PC-9 (cell line): ENCODE measurements around the gene ARHGAP8.

Experiments
- CTCF ChIP-seq: fragments of 200-600 bp; sonication (generic); conservative IDR thresholded peaks from 2 replicates; pipeline ENCODE4 v1.6.1; 2017; ENCODE audit warnings: mixed run types, antibody characterized with exemption, mild to moderate bottlenecking, moderate library complexity
- EZH2 ChIP-seq: fragments of 200-600 bp; sonication (generic); IDR thresholded peaks from 2 replicates; pipeline ENCODE4 v1.8.0; 2017; ENCODE audit warnings: antibody characterized with exemption, low read depth

GRCh38 chr22:44839721-44840120 is 87.3 kb downstream of the ARHGAP8 start:
- TF ChIP-seq CTCF (no peak), EZH2 (no peak)
